GM18499 (cell line): ENCODE data around the gene DLG3.
"Not testable (repeated sequence)": the region's sequence is repeated elsewhere in the genome, so short reads cannot be mapped to it uniquely, and the experiment has no call there.

Source experiments
- ATAC-seq: cut with Tn5 transposase; IDR thresholded peaks from one replicate; pipeline ENCODE4 v1.9.1; 2021; ENCODE audit warnings: moderate number of reproducible peaks; ENCODE audit not compliant: insufficient read depth, unreplicated experiment

DLG3 gene

DNA sequence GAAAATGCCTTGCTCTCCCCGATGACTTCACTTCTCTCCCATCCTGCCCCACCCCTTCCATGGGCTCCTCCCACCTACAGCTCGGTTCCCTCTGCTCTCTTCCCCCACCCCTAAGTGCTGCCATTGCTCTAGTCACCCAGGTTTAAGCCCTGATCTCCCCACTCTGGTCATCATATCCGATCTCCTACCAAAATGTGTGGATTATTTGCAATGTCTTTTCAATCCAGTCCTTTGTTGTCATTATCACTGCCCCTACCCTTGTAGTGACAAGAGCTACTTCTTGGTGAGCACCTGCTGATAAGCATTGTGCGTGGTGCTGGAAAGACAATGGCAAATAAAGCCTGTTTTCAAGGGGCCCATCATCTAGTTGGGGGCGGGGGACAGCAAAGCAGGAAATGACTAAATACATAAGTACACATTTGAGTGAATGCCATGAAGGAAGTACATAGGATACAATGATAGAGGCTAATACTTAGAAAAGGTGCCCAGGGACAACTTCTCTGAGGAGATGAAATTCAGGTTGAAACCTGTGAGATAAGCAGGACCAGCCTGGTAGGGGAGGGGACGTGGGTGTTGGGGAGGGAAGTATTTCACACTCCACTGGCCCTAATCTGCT is 63.8 kb downstream of the DLG3 start:
- ATAC-seq: peak; percentile 39

- no peak for ATAC-seq
Measured at GRCh38 chrX:70509078-70509477, 64.4 kb downstream of the DLG3 start.

- ATAC-seq: not testable (repeated sequence)
Measured at GRCh38 chrX:70515270-70515669, 70.6 kb downstream of the DLG3 start.

DNA sequence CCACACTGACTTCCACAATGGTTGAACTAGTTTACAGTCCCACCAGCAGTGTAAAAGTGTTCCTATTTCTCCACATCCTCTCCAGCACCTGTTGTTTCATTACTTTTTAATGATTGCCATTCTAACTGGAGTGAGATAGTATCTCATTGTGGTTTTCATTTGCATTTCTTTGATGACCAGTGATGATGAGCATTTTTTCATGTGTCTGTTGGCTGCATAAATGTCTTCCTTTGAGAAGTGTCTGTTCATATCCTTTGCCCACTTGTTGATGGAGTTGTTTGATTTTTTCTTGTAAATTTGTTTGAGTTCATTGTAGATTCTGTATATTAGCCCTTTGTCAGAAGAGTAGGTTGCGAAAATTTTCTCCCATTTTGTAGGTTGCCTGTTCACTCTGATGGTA is 71.1 kb downstream of the DLG3 start:
- ATAC-seq: not testable (repeated sequence)

DNA sequence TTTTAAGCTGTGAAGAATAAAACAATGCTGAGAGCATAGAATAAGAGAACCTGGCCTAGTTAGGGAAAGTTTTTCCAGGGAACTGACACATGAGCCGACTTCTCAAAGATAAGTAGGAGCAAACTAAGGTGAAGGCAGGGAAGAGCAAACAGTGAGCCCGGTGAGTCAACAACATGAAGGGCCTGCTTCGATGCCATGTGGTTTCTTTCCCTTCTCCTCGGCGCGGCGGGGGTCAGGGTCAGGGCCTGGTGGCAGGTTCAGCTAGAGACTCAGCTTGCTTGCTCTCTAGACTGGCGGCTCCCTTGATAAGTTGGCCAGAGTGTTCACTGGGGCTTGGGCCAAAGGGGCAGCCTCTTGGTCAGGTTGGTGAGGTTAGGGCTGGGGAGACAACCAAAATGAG is 81.1 kb downstream of the DLG3 start:
- ATAC-seq: no peak

DNA sequence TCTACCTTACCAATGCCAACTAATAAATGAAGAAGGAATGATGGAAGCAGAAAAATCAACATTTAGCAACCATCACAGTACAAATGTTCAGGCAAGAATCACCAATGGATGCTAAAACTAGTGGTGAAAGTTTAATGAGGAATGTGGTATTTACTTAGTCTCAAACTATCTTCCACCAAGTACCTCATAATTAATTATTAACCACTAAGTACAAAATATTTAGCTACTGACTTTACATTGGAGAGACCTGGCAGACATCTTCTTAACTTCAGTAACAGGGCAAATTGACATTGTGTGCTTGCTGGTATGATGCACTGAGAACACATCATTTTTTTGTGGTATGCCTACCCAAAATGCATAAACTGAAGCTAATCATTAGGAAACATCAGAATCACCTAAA is 82.4 kb downstream of the DLG3 start:
- no peak for ATAC-seq

DNA sequence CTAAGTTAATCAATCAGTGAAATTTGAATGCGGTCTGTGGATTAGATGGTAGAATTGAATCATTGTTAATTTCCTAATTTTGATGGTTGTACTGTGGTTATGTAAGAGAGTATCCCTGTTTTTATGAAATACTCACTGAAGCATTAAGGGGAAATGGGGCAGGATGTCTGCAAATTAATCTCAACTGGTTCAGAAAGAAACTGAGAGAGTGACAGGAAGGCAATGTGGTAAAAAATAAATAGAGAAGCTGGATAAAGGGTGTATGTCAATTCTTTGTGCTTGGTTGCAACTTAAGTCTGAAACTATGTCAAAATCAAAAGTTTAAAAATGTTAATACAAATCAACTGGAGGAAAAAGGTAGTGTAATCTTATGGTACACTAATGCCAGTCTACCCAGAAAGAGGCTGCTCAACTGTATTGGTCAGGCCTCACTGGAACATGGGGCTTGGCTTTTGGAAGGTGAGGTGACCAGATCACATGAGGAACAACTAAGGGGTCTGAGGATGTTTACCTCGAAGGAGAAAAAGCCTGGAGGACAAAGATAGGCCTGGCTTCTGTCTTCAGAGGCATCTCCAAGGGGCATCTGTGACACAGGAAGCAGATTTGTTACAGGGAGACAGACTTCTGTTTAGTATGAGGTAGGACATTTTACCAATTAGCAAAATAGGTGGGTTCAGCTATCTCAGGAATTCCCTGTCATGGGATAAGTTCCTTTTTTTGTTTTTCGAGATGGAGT is 83.1 kb downstream of the DLG3 start:
- ATAC-seq: no peak

GRCh38 chrX:70535198-70535597 is 90.6 kb downstream of the DLG3 start:
- no peak for ATAC-seq

GRCh38 chrX:70549429-70549828 is 104.8 kb downstream of the DLG3 start:
- ATAC-seq: no peak

DNA sequence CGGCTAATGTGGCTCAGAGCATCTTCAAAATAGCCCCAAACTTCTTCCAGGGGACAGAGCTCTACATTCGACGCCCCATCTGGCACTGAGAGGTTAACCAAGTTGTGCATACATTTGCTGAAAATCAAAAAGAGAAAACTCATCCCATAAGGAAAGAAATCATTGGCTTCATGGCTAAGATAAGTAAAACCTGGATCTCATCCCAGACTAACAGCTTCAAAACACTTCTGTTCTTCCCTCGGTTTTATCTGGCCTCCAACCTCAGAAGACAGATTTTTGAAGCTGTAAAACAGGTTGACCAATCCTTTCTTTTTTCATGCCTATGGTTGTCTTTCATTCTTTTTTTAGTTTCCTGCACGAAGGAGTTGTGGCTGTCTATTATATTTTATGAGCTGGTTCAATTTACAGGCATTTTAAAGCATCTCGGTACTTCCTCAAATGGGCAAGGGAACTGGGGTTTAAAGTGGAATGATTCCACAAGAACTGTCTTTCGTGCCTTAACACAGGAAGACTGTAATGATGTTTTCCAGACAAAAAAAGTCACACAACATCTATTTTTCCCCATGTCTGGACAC is 107.6 kb downstream of the DLG3 start:
- no peak for ATAC-seq

DNA sequence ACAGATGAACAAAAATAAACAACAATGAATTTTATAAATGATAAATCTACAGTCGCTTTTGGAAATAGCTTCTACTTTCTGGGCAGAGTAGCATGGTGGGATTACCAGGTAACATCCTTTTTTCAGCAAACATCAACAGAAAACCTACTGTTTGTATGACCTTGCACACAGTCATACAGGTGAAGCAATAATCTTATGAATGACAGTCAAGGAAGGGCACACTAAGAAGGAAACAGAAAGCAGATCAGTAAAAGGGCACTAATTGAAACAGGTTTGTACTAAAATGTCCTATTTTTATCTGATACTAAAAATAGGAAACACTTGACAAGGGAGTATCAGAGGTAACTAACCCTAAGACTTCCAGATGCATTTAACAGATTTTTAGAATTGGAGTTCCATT is 108.9 kb downstream of the DLG3 start:
- ATAC-seq: peak; percentile 76

DNA sequence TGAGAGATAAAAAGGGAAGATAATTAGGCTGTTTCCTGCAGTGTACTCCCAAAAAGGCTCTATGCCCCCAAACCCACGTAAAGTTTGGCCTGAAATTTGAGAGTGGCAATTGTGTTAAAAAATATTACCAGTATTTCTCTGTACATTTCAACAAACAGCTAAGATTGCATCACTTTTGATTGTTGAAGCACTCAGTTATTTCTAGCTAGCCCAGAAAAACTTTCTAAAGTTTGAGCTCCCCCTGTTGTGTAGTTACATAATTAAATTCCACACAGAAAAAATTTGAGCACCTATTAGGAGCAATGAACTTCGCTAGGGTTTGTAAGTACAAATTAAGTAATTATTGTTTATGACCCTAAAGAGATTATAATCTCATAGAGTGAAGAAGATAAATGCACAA is 109.4 kb downstream of the DLG3 start:
- no peak for ATAC-seq

GRCh38 chrX:70554523-70554922 is 109.9 kb downstream of the DLG3 start:
- no peak for ATAC-seq

- ATAC-seq: no peak
Measured at GRCh38 chrX:70554948-70555347, 110.3 kb downstream of the DLG3 start.
